Right lobe of liver (tissue), 4 donors: ENCODE measurements around the gene ADPRHL1.

Source experiments
- CTCF ChIP-seq, 4 donors: fragments of 200-600 bp in 3 of 4; fragments of 450-650 bp in 1 of 4; IDR thresholded peaks; one replicate each; pipeline versions ENCODE4 v1.5.1 to v1.8.0; 2016 to 2022; ENCODE audit warnings: antibody characterized with exemption in 4 of 4, mild to moderate bottlenecking in 2 of 4
- POLR2A ChIP-seq: fragments of 450-650 bp; IDR thresholded peaks from one replicate; pipeline ENCODE4 v1.6.1; 2017; ENCODE audit warnings: antibody characterized with exemption, mild to moderate bottlenecking
- donor health status: DM: no; HTN: no; CAD: no.
- donor health status: DM: no; HTN: no; CAD: no.
- donor health status: DM: no; HTN: yes; CAD: no.

- TF ChIP-seq CTCF (IDR thresholded peaks at IDR 0.05) = no peak
- TF ChIP-seq POLR2A = no peak
Observed at GRCh38 chr13:113483504-113484293, 30.4 kb upstream of the ADPRHL1 start.
